Dendritic cell treated with granulocyte-macrophage colony-stimulating factor and Interleukin-4, amounts not matched to agents 40 ng/mL and 50 ng/mL, for 4 days (primary cell): ENCODE data around the gene ARL2BP.
"Not testable (repeated sequence)": the region's sequence is repeated elsewhere in the genome, so short reads cannot be mapped to it uniquely, and the experiment has no call there.

ENCODE experiments used
- H3K27ac Mint-ChIP-seq: one replicate; pipeline ENCODE4 v1.8.0; 2022; ENCODE audit warnings: mild to moderate bottlenecking, mixed read lengths
- H3K27me3 Mint-ChIP-seq: one replicate; pipeline ENCODE4 v1.8.0; 2022; ENCODE audit warnings: mild to moderate bottlenecking, mixed read lengths
- H3K36me3 Mint-ChIP-seq: one replicate; pipeline ENCODE4 v1.8.0; 2022; ENCODE audit warnings: low read depth, mixed read lengths
- H3K4me1 Mint-ChIP-seq: one replicate; pipeline ENCODE4 v1.8.0; 2022; ENCODE audit warnings: low read depth, mixed read lengths
- H3K4me3 Mint-ChIP-seq: one replicate; pipeline ENCODE4 v1.8.0; 2022; ENCODE audit warnings: mild to moderate bottlenecking, moderate library complexity, mixed read lengths
- H3K9me3 Mint-ChIP-seq: one replicate; pipeline ENCODE4 v1.8.0; 2022; ENCODE audit warnings: mixed read lengths
- intact Hi-C: fragments of 100-400 bp; cut with micrococcal nuclease; formaldehyde crosslinking; loops from one replicate; pipeline ENCODE4 v1.15.0; 2022

ARL2BP gene

DNA sequence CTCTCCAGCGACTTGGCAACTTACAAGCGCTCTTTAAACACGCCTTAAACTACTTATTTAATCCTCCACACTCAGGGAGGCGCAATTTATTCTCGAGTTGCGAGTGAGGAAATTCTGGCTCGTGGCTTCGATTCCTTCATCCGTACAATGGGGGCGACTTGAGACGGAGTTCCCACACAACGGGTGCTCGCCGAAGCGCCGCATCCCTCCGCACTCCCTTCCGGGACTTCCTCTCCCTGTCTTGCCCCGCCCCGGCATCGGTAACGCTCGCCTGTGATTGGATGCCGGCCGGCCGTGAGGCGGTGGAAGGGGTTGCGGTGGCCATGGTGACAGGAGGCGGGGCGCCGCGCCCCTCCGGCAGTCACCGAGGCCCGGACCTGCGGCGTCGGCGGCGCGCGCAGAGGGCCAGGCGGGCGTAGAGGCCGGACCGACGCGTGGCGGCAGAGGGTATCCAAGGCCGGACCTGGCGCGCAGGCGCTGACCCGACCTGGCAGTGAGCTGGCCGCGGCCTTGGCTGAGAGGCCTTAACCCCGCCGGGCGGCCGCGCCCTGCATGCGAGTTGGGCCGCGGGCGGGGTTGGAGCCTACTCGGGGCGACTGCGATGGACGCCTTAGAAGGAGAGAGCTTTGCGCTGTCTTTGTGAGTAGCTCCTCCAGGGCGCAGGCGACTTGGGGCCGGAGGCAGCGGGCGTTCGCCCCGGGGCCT, at the start of gene ARL2BP:
Gene ARL2BP, plus strand, starts transcription at position 493 of the 705 bp plus-strand sequence. Its CDS starts 109 bp downstream, at position 602.
- no peaks in the 10 kb centered on the region for H3K9me3 Mint-ChIP-seq
- H3K27me3 Mint-ChIP-seq = no peaks in the 10 kb centered on the region
- intact Hi-C loops = loop anchor here (1.0 to 5.0 kb wide), 2 partner anchors 52 to 59 kb away; partner anchors contain the start of genes PSME3IP1 and RSPRY1
- peak within 1 kb of the TSS; percentile 91 for H3K27ac Mint-ChIP-seq
- peak within 1 kb of the TSS; percentile 81 for H3K4me3 Mint-ChIP-seq
- peaks cover 36% of the 10 kb centered on the region for H3K4me1 Mint-ChIP-seq
- H3K36me3 Mint-ChIP-seq = peaks cover 25% of the 10 kb centered on the region

DNA sequence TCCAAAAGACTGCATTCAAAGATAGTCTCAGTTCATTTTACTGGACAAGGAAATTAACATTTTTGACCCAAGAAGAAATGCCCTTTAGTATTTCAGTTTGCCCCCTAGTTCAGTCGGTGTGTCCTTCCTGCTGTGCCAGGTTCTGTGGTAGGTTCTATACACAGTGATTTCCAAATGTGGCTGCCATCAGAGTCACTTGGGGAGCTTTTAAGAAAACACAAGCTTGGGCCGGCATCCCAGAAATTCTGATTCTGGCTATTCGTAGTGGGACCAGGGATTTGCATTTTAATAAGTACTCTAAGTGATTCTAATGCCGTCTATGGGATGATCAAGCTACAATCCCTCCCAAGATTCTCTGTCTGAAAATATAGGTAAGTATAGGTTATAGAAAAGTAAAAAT, 48.8 kb upstream of the ARL2BP start:
- H3K4me1 Mint-ChIP-seq = peaks cover 7% of the 10 kb centered on the region
- intact Hi-C loops = no loop called here
- no peak overlapping the region for H3K4me3 Mint-ChIP-seq
- H3K9me3 Mint-ChIP-seq = no peaks in the 10 kb centered on the region
- no peak overlapping the region for H3K27ac Mint-ChIP-seq
- H3K27me3 Mint-ChIP-seq = no peaks in the 10 kb centered on the region
- H3K36me3 Mint-ChIP-seq = peaks cover 21% of the 10 kb centered on the region

- Mint-ChIP-seq H3K4me1 (peaks cover 6% of the 10 kb centered on the region), H3K27ac (no peak overlapping the region), H3K27me3 (no peaks in the 10 kb centered on the region), H3K9me3 (no peaks in the 10 kb centered on the region), H3K4me3 (no peak overlapping the region), H3K36me3 (peaks cover 25% of the 10 kb centered on the region)
- intact Hi-C loops = no loop called here
Observed at GRCh38 chr16:57196753-57197152, 48.3 kb upstream of the ARL2BP start.

- intact Hi-C loops, H3K27ac Mint-ChIP-seq, H3K4me1 Mint-ChIP-seq, H3K9me3 Mint-ChIP-seq, H3K4me3 Mint-ChIP-seq, H3K27me3 Mint-ChIP-seq: not testable (repeated sequence)
- peaks cover 30% of the 10 kb centered on the region for H3K36me3 Mint-ChIP-seq
Observed at GRCh38 chr16:57200321-57200720, 44.7 kb upstream of the ARL2BP start.

GRCh38 chr16:57200926-57201325, 44.1 kb upstream of the ARL2BP start:
- intact Hi-C loops, H3K9me3 Mint-ChIP-seq, H3K4me1 Mint-ChIP-seq, H3K27ac Mint-ChIP-seq, H3K27me3 Mint-ChIP-seq, H3K4me3 Mint-ChIP-seq: not testable (repeated sequence)
- H3K36me3 Mint-ChIP-seq = peaks cover 33% of the 10 kb centered on the region

- no peaks in the 10 kb centered on the region for H3K27me3 Mint-ChIP-seq
- H3K4me1 Mint-ChIP-seq = peaks cover 6% of the 10 kb centered on the region
- intact Hi-C loops = no loop called here
- H3K36me3 Mint-ChIP-seq = peaks cover 39% of the 10 kb centered on the region
- no peak overlapping the region for H3K4me3 Mint-ChIP-seq
- H3K9me3 Mint-ChIP-seq = no peaks in the 10 kb centered on the region
- H3K27ac Mint-ChIP-seq = no peak overlapping the region
Observed at GRCh38 chr16:57202095-57202886, 42.8 kb upstream of the ARL2BP start.

DNA sequence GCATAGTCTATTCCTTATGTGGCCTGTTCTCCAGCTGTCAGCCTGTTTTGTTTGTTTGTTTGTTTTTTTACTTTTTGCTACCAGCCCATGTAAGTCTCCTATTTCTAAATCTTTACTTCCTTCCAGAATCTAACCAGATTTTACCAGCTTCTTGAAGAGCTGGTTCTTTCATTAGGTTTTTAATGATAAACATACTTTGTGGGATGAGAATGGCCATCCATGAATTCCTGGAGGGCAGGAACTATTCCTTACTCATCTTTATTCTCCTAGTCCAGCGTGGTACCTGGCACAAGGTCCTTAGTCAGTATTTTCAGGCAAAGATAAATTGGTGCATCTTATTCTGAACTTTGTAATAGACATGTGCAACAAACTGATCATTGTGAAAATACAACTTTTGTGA, 41.6 kb upstream of the ARL2BP start:
- intact Hi-C loops = no loop called here
- H3K4me3 Mint-ChIP-seq = no peak overlapping the region
- H3K27me3 Mint-ChIP-seq = no peaks in the 10 kb centered on the region
- no peaks in the 10 kb centered on the region for H3K9me3 Mint-ChIP-seq
- H3K27ac Mint-ChIP-seq = no peak overlapping the region
- H3K4me1 Mint-ChIP-seq = peaks cover 3% of the 10 kb centered on the region
- peaks cover 47% of the 10 kb centered on the region for H3K36me3 Mint-ChIP-seq

GRCh38 chr16:57204675-57205074, 40.4 kb upstream of the ARL2BP start:
- peaks cover 54% of the 10 kb centered on the region for H3K36me3 Mint-ChIP-seq
- H3K4me3 Mint-ChIP-seq = no peak overlapping the region
- H3K27ac Mint-ChIP-seq = no peak overlapping the region
- no peaks in the 10 kb centered on the region for H3K9me3 Mint-ChIP-seq
- intact Hi-C loops = no loop called here
- H3K4me1 Mint-ChIP-seq = no peaks in the 10 kb centered on the region
- no peaks in the 10 kb centered on the region for H3K27me3 Mint-ChIP-seq

DNA sequence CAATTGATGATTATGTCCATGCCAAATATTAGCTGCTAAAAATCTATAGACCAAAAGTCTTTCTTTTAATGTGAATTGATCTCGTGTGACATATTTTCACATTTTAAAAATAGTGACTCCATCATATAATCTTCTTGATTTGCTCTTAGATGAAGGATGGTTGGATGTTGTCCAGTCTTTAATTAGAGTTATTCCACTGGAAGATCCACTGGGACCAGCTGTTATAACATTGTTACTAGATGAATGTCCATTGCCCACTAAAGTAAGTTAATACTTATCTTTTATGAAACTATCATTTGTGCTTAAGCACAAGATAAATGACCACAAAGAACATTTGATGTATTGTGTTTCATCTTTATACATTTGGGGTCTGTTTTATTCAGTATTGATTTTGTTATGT, 36.1 kb upstream of the ARL2BP start:
- no peaks in the 10 kb centered on the region for H3K9me3 Mint-ChIP-seq
- no peak overlapping the region for H3K4me3 Mint-ChIP-seq
- no peaks in the 10 kb centered on the region for H3K4me1 Mint-ChIP-seq
- H3K27ac Mint-ChIP-seq = no peak overlapping the region
- no peaks in the 10 kb centered on the region for H3K27me3 Mint-ChIP-seq
- intact Hi-C loops = no loop called here
- H3K36me3 Mint-ChIP-seq = peaks cover 88% of the 10 kb centered on the region

DNA sequence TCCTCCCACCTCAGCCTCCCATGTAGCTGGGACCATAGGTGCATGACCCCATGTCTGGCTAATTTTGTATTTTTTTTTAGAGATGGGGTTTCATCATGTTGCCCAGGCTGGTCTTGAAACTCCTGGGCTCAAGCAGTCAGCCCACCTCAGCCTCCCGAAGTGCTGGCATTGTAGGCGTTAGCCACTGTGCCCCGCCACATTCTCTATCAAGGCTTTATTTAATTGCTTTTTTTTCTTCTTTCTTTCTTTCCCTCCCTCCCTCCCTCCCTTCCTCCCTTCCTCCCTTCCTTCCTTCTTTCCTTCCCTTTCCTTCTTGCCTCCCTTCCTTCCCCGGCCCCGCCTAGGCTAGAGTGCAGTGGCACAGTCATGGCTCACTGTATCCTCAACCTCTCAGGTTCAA, 35.3 kb upstream of the ARL2BP start:
- H3K36me3 Mint-ChIP-seq = peaks cover 91% of the 10 kb centered on the region

GRCh38 chr16:57213462-57213861, 31.6 kb upstream of the ARL2BP start:
- H3K9me3 Mint-ChIP-seq = peaks cover 37% of the 10 kb centered on the region
- H3K27me3 Mint-ChIP-seq = no peaks in the 10 kb centered on the region
- intact Hi-C loops = no loop called here
- H3K4me1 Mint-ChIP-seq = no peaks in the 10 kb centered on the region
- no peak overlapping the region for H3K27ac Mint-ChIP-seq
- H3K36me3 Mint-ChIP-seq = peaks cover 95% of the 10 kb centered on the region
- H3K4me3 Mint-ChIP-seq = no peak overlapping the region

More for the DNA sequence above, 35.3 kb upstream of the ARL2BP start:
- H3K9me3 Mint-ChIP-seq = peaks cover 1% of the 10 kb centered on the region
- no peak overlapping the region for H3K4me3 Mint-ChIP-seq
- no peak overlapping the region for H3K27ac Mint-ChIP-seq
- no peaks in the 10 kb centered on the region for H3K4me1 Mint-ChIP-seq
- H3K27me3 Mint-ChIP-seq = no peaks in the 10 kb centered on the region
- intact Hi-C loops = no loop called here

DNA sequence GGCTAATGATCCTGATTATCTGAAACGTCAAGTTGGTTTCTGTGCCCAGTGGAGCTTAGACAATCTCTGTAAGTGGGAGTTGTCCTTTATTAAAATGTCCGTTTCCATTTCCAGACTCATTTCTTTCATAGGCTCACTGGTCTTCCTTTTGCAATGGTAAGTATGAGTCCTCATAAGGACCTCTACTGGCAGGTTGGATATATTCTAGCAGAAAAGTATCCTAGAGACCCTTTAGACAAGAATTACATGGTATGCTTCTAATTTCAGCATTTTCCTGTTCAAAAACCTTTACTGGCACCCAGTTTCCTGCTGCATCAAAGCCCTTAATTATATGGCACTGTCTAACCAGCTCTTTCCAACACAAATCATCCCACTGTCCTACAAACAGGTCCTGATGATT, 28.1 kb upstream of the ARL2BP start:
- Mint-ChIP-seq H3K36me3 (peaks cover 99% of the 10 kb centered on the region), H3K4me3 (no peak overlapping the region), H3K9me3 (peaks cover 40% of the 10 kb centered on the region), H3K27ac (no peak overlapping the region), H3K27me3 (no peaks in the 10 kb centered on the region), H3K4me1 (no peaks in the 10 kb centered on the region)
- intact Hi-C loops = no loop called here

DNA sequence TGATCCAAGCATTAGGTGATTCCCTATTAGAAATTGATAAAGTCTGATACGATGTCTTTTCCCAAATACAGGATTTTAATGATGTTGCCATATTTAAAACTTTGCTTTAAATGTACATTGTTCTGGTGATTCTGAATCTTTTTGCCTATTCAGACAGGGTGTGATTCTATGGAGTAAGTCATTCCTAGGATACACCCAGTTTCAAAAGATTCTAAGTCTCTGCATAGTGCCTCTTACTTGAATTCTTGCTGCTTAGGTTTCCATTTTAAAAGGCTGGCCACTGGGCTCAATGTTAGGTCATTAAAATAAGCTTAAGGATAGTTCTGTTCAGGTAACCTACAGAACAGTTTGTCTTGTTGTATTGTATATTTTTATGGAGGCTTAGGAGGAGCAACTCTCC, 22.0 kb upstream of the ARL2BP start:
- Mint-ChIP-seq H3K4me1 (no peaks in the 10 kb centered on the region), H3K36me3 (peaks cover 100% of the 10 kb centered on the region), H3K9me3 (peaks cover 8% of the 10 kb centered on the region), H3K27ac (no peak overlapping the region), H3K4me3 (no peak overlapping the region), H3K27me3 (no peaks in the 10 kb centered on the region)
- intact Hi-C loops = no loop called here

GRCh38 chr16:57224651-57225335, 20.3 kb upstream of the ARL2BP start:
- H3K27ac Mint-ChIP-seq = no peak overlapping the region
- H3K27me3 Mint-ChIP-seq = no peaks in the 10 kb centered on the region
- peaks cover 100% of the 10 kb centered on the region for H3K36me3 Mint-ChIP-seq
- no peak overlapping the region for H3K4me3 Mint-ChIP-seq
- no peaks in the 10 kb centered on the region for H3K4me1 Mint-ChIP-seq
- intact Hi-C loops = no loop called here
- H3K9me3 Mint-ChIP-seq = no peaks in the 10 kb centered on the region
